HepG2 (cell line): Measurements from ENCODE around the gene COMMD10. TPM values are rescaled to one million over a fixed set of nuclear protein-coding genes. Genes with fewer than 3 reads are reported as not detected.

ENCODE experiments used
- BORCS8-MEF2B ChIP-seq: sonication (generic); formaldehyde crosslinking; IDR thresholded peaks from 2 replicates; pipeline ENCODE4 v1.8.0; 2022; ENCODE audit warnings: mild to moderate bottlenecking, missing genetic modification reagents
- BRCA1 ChIP-seq: sonication (generic); formaldehyde crosslinking; IDR thresholded peaks from 2 replicates; pipeline ENCODE4 v1.4.0; 2020; ENCODE audit warnings: missing genetic modification reagents
- KDM3A ChIP-seq: IDR thresholded peaks from 2 replicates; pipeline ENCODE4 v1.6.1; 2018; ENCODE audit warnings: low read depth, missing compliant biosample characterization
- MYC ChIP-seq: sonication (generic); formaldehyde crosslinking; IDR thresholded peaks from 2 replicates; pipeline ENCODE4 v1.9.0; 2021; ENCODE audit warnings: missing genetic modification reagents, borderline replicate concordance
- NFE2L1 ChIP-seq: sonication (generic); formaldehyde crosslinking; IDR thresholded peaks from 2 replicates; pipeline ENCODE4 v1.4.0; 2020; ENCODE audit warnings: missing genetic modification reagents, mild to moderate bottlenecking, borderline replicate concordance
- NONO ChIP-seq, 2 experiments: fragments of 450-650 bp in 1 of 2; sonication (generic) in 1 of 2; formaldehyde crosslinking in 1 of 2; IDR thresholded peaks in 1 of 2; conservative IDR thresholded peaks in 1 of 2; 2 replicates each; pipeline versions ENCODE4 v1.6.1 to v1.8.0; 2017 to 2022; ENCODE audit warnings: mild to moderate bottlenecking in 1 of 2, missing genetic modification reagents in 1 of 2, moderate library complexity in 1 of 2
- NR0B2 ChIP-seq: sonication (generic); formaldehyde crosslinking; IDR thresholded peaks from 2 replicates; pipeline ENCODE4 v1.4.0; 2020; ENCODE audit warnings: mild to moderate bottlenecking, missing genetic modification reagents
- PAF1 ChIP-seq: IDR thresholded peaks from 2 replicates; pipeline ENCODE4 v1.6.1; 2016; ENCODE audit warnings: missing genetic modification reagents, missing compliant biosample characterization
- PAX8 ChIP-seq: sonication (generic); formaldehyde crosslinking; IDR thresholded peaks from 2 replicates; pipeline ENCODE4 v1.8.0; 2022; ENCODE audit warnings: mild to moderate bottlenecking, missing genetic modification reagents, borderline replicate concordance
- PRPF4 ChIP-seq: fragments of 200-400 bp; formaldehyde crosslinking; IDR thresholded peaks from 2 replicates; pipeline ENCODE4 v1.6.1; 2016; ENCODE audit warnings: low read length, low read depth; ENCODE audit not compliant: poor library complexity, severe bottlenecking
- RAD21 ChIP-seq: fragments of 450-650 bp; formaldehyde crosslinking; IDR thresholded peaks from 2 replicates; pipeline ENCODE4 v1.5.0; 2020; ENCODE audit warnings: mild to moderate bottlenecking
- TBL1XR1 ChIP-seq: fragments of 150-350 bp; IDR thresholded peaks from 2 replicates; pipeline ENCODE4 v1.6.1; 2014; ENCODE audit warnings: borderline replicate concordance, low read length; ENCODE audit not compliant: partially characterized antibody
- ZBTB33 ChIP-seq: sonication (generic); formaldehyde crosslinking; IDR thresholded peaks from 2 replicates; pipeline ENCODE4 v1.4.0; 2020; ENCODE audit warnings: missing genetic modification reagents
- ZGPAT ChIP-seq: IDR thresholded peaks from 2 replicates; pipeline ENCODE4 v1.6.1; 2016; ENCODE audit warnings: mild to moderate bottlenecking
- ZNF12 ChIP-seq: sonication (generic); formaldehyde crosslinking; IDR thresholded peaks from 2 replicates; pipeline ENCODE4 v1.5.0; 2020; ENCODE audit warnings: missing genetic modification reagents
- ZNF232 ChIP-seq: sonication (generic); formaldehyde crosslinking; IDR thresholded peaks from 2 replicates; pipeline ENCODE4 v1.4.0; 2020; ENCODE audit warnings: missing genetic modification reagents, borderline replicate concordance
- ZNF598 ChIP-seq: sonication (generic); formaldehyde crosslinking; IDR thresholded peaks from 2 replicates; pipeline ENCODE4 v1.5.1; 2020; ENCODE audit warnings: mild to moderate bottlenecking, missing genetic modification reagents, borderline replicate concordance
- ZNF619 ChIP-seq: sonication (generic); formaldehyde crosslinking; IDR thresholded peaks from 2 replicates; pipeline ENCODE4 v1.4.0; 2020; ENCODE audit warnings: mild to moderate bottlenecking, missing genetic modification reagents
- ZNF816 ChIP-seq: sonication (generic); formaldehyde crosslinking; IDR thresholded peaks from 2 replicates; pipeline ENCODE4 v1.8.0; 2022; ENCODE audit warnings: missing genetic modification reagents, mild to moderate bottlenecking, borderline replicate concordance
- polyA plus RNA-seq, 8 experiments: library from polyadenylated mRNA; depleted of rRNA in 3 of 8; stranded (reverse) in 7 of 8; unstranded in 1 of 8; fragments of >200 nt; fragmentation: Illumina TruSeq in 4 of 8; extraction: Trizol in 4 of 8; gene quantifications; 2 replicates each; pipeline versions ENCODE4 v1.2.1 to v1.2.3, GENCODE V29; 2011 to 2016; ENCODE audit warnings: low read depth in 4 of 8, missing spikeins in 1 of 8, mixed read lengths in 1 of 8; ENCODE audit not compliant: insufficient read depth in 1 of 8
- total RNA-seq, 5 experiments: library from RNA; depleted of rRNA; stranded (reverse); fragments of >200 nt; fragmentation: Illumina TruSeq; extraction: Trizol; gene quantifications; 2 replicates each; pipeline ENCODE4 v1.2.3, GENCODE V29; 2016; ENCODE audit warnings: low read depth in 1 of 5
- TF ChIP-seq, protein P1 (sequence below): sonication (generic); formaldehyde crosslinking; IDR thresholded peaks from 2 replicates; pipeline ENCODE4 v1.8.1; 2023; ENCODE audit warnings: missing genetic modification reagents, inconsistent platforms, borderline replicate concordance
- TF ChIP-seq, protein P2 (sequence below): sonication (generic); formaldehyde crosslinking; IDR thresholded peaks from 2 replicates; pipeline ENCODE4 v1.4.0; 2020; ENCODE audit warnings: mild to moderate bottlenecking, missing genetic modification reagents
- TF ChIP-seq, protein P3 (sequence below): sonication (generic); formaldehyde crosslinking; IDR thresholded peaks from 2 replicates; pipeline ENCODE4 v1.9.0; 2021; ENCODE audit warnings: missing genetic modification reagents, borderline replicate concordance

The COMMD10 gene
- total and polyA plus RNA-seq, 2 of the 13 experiments (the other 11 are each of a cell fraction or from before 2014, with no cell fraction given): 16.9 to 39.3 TPM

- TF ChIP-seq TBL1XR1 (no peak), PRPF4 (no peak), NFE2L1 (peak; percentile 51; the same call in 1 of the 2 replicates), ZNF232 (CRISPR knock-in tag) (peak; percentile 66; the same call in 1 of the 2 replicates), ZNF598 (CRISPR knock-in tag) (peak; percentile 95), KDM3A (CRISPR knock-in tag) (peak; percentile 62; the same call in 1 of the 2 replicates), PAF1 (no peak), ZGPAT (CRISPR knock-in tag) (peak; percentile 52), ZNF816 (CRISPR knock-in tag) (0 out of 2 replicates have a peak, but pooled peaks have one; percentile 13), RAD21 (peak; percentile 36; the same call in 1 of the 2 replicates), BRCA1 (CRISPR knock-in tag) (no peak), NR0B2 (CRISPR knock-in tag) (no peak), NONO (IDR thresholded peaks at IDR 0.05) (no peak), NONO (CRISPR knock-in tag; conservative IDR thresholded peaks at IDR 0.05) (peak; percentile 77; the same call in 1 of the 2 replicates), ZBTB33 (no peak; the same call in 1 of the 2 replicates), ZNF619 (CRISPR knock-in tag) (peak; percentile 94; the same call in 1 of the 2 replicates), ZNF12 (CRISPR knock-in tag) (peak; percentile 38; the same call in 1 of the 2 replicates), PAX8 (no peak), BORCS8-MEF2B (CRISPR knock-in tag) (no peak), MYC (CRISPR knock-in tag) (peak; percentile 93)
- TF ChIP-seq, protein P1, sequence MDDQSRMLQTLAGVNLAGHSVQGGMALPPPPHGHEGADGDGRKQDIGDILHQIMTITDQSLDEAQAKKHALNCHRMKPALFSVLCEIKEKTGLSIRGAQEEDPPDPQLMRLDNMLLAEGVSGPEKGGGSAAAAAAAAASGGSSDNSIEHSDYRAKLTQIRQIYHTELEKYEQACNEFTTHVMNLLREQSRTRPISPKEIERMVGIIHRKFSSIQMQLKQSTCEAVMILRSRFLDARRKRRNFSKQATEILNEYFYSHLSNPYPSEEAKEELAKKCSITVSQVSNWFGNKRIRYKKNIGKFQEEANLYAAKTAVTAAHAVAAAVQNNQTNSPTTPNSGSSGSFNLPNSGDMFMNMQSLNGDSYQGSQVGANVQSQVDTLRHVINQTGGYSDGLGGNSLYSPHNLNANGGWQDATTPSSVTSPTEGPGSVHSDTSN (CRISPR knock-in tag): no peak
- TF ChIP-seq, protein P2, sequence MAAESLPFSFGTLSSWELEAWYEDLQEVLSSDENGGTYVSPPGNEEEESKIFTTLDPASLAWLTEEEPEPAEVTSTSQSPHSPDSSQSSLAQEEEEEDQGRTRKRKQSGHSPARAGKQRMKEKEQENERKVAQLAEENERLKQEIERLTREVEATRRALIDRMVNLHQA: no peak
- TF ChIP-seq, protein P3, sequence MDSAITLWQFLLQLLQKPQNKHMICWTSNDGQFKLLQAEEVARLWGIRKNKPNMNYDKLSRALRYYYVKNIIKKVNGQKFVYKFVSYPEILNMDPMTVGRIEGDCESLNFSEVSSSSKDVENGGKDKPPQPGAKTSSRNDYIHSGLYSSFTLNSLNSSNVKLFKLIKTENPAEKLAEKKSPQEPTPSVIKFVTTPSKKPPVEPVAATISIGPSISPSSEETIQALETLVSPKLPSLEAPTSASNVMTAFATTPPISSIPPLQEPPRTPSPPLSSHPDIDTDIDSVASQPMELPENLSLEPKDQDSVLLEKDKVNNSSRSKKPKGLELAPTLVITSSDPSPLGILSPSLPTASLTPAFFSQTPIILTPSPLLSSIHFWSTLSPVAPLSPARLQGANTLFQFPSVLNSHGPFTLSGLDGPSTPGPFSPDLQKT (CRISPR knock-in tag): no peak
Observed at GRCh38 chr5:116084871-116085715, at the start of gene COMMD10 (continued).
